ENCODE data around the gene CDCA3.

- TF ChIP-seq, protein P1, sequence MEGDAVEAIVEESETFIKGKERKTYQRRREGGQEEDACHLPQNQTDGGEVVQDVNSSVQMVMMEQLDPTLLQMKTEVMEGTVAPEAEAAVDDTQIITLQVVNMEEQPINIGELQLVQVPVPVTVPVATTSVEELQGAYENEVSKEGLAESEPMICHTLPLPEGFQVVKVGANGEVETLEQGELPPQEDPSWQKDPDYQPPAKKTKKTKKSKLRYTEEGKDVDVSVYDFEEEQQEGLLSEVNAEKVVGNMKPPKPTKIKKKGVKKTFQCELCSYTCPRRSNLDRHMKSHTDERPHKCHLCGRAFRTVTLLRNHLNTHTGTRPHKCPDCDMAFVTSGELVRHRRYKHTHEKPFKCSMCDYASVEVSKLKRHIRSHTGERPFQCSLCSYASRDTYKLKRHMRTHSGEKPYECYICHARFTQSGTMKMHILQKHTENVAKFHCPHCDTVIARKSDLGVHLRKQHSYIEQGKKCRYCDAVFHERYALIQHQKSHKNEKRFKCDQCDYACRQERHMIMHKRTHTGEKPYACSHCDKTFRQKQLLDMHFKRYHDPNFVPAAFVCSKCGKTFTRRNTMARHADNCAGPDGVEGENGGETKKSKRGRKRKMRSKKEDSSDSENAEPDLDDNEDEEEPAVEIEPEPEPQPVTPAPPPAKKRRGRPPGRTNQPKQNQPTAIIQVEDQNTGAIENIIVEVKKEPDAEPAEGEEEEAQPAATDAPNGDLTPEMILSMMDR (IDR thresholded peaks at IDR 0.05 in 4 of 5, conservative IDR thresholded peaks at IDR 0.05 in 1 of 5) = no peak
- TF ChIP-seq POLR2A (IDR thresholded peaks at IDR 0.05) = no peak
Observed at GRCh38 chr12:6855322-6855721, 4.2 kb upstream of the CDCA3 start.
